Measurements from ENCODE around the gene ARHGEF17.

Gene ARHGEF17

GRCh38 chr11:73414977-73415651, 107.0 kb downstream of the ARHGEF17 start:
- DNase-seq (ENCODE audit: low spot score), result no peak
- TF ChIP-seq CTCF (conservative IDR thresholded peaks at IDR 0.05; ENCODE audit: low read depth), result no peak
- no peak overlapping the region for H3K27ac ChIP-seq
- POLR2A ChIA-PET (ENCODE audit: low non-redundant PET), result no interaction called here
- CTCF ChIA-PET, result interaction anchor here (0.6 to 1.7 kb wide), 3 partner anchors 18 to 246 kb away, joined by 3 to 5 read pairs (median 4); no protein-coding TSS in a partner anchor

GRCh38 chr11:73415854-73416615, 108.0 kb downstream of the ARHGEF17 start:
- ChIA-PET POLR2A (ENCODE audit: low non-redundant PET) (no interaction called here), CTCF (interaction anchor here (1.7 kb wide), 1 partner anchor 245 kb away, joined by 5 read pairs; no protein-coding TSS in a partner anchor)
- no peak overlapping the region for H3K27ac ChIP-seq
- peak; percentile 18 for DNase-seq (ENCODE audit: low spot score)
- no peak for TF ChIP-seq CTCF (conservative IDR thresholded peaks at IDR 0.05; ENCODE audit: low read depth)

- CTCF ChIA-PET, result no interaction called here
- no peak for DNase-seq (ENCODE audit: low spot score)
- no peak overlapping the region for H3K27ac ChIP-seq
- POLR2A ChIA-PET (ENCODE audit: low non-redundant PET), result no interaction called here
- no peak for TF ChIP-seq CTCF (conservative IDR thresholded peaks at IDR 0.05; ENCODE audit: low read depth)
Measured at GRCh38 chr11:73416786-73417185, 108.7 kb downstream of the ARHGEF17 start.

Measured in RWPE1 (cell line).